HG02938 (cell line): ENCODE data around the gene DEFB113.

ENCODE experiments used
- ATAC-seq: cut with Tn5 transposase; IDR thresholded peaks from one replicate; pipeline ENCODE4 v1.9.1; 2021; ENCODE audit warnings: mild to moderate bottlenecking, moderate library complexity; ENCODE audit not compliant: unreplicated experiment

The DEFB113 gene

GRCh38 chr6:49937017-49937416 lies 32.4 kb downstream of the DEFB113 start:
- ATAC-seq, result no peak

- no peak for ATAC-seq
Measured at GRCh38 chr6:49935387-49935786, 34.0 kb downstream of the DEFB113 start.

GRCh38 chr6:49934770-49935169 lies 34.7 kb downstream of the DEFB113 start:
- ATAC-seq, result no peak

- ATAC-seq, result no peak
Measured at GRCh38 chr6:49933526-49933925, 35.9 kb downstream of the DEFB113 start.

- ATAC-seq, result no peak
Measured at GRCh38 chr6:49929340-49929739, 40.1 kb downstream of the DEFB113 start.

GRCh38 chr6:49923826-49924225 lies 45.6 kb downstream of the DEFB113 start:
- no peak for ATAC-seq

- no peak for ATAC-seq
Measured at GRCh38 chr6:49919935-49920644, 49.3 kb downstream of the DEFB113 start.

- ATAC-seq, result no peak
Measured at GRCh38 chr6:49919261-49919660, 50.2 kb downstream of the DEFB113 start.

GRCh38 chr6:49918787-49919186 lies 50.6 kb downstream of the DEFB113 start:
- no peak for ATAC-seq
